HFFc6 (cell line): ENCODE measurements around the gene PDE4D. TPM values are rescaled to one million over a fixed set of nuclear protein-coding genes. Genes with fewer than 3 reads are reported as not detected.
"Not testable (repeated sequence)": the region's sequence is repeated elsewhere in the genome, so short reads cannot be mapped to it uniquely, and the experiment has no call there.

Experiments
- DNase-seq: peaks from one replicate; pipeline ENCODE4 v3.0.0-alpha.2; 2018
- H3K27ac Mint-ChIP-seq: 2 replicates; pipeline ENCODE4 v1.8.0; 2020; ENCODE audit warnings: mild to moderate bottlenecking, mixed read lengths
- H3K27me3 Mint-ChIP-seq: 2 replicates; pipeline ENCODE4 v1.8.0; 2021; ENCODE audit warnings: mild to moderate bottlenecking, moderate library complexity, mixed read lengths; ENCODE audit not compliant: insufficient read depth
- H3K36me3 Mint-ChIP-seq: 2 replicates; pipeline ENCODE4 v1.8.0; 2021; ENCODE audit warnings: low read depth, mixed read lengths
- H3K4me1 Mint-ChIP-seq: 2 replicates; pipeline ENCODE4 v1.8.0; 2020; ENCODE audit warnings: low read depth, mixed read lengths
- H3K4me3 Mint-ChIP-seq: 2 replicates; pipeline ENCODE4 v1.8.0; 2020; ENCODE audit warnings: mild to moderate bottlenecking, moderate library complexity, mixed read lengths
- H3K9me3 Mint-ChIP-seq: 2 replicates; pipeline ENCODE4 v1.8.0; 2020; ENCODE audit warnings: mild to moderate bottlenecking, mixed read lengths
- total RNA-seq, 6 experiments: library from RNA; stranded (reverse); fragmentation: NEBNext Ultra II Directional; extraction: Animal tissue kit (Norgen Biotek cat#: 25700); gene quantifications; 2 replicates in 1 of 6; 3 replicates in 5 of 6; pipeline ENCODE4 v1.2.3, GENCODE V29; 2021
- TF ChIP-seq, protein P1 (sequence below): fragments of 200-600 bp; sonication (generic); IDR thresholded peaks from 2 replicates; pipeline ENCODE4 v1.5.0; 2021; ENCODE audit warnings: antibody characterized with exemption, mild to moderate bottlenecking

Gene PDE4D
- total RNA-seq, 6 experiments from 2014 or later, result 1.8 to 7.3 (median 6.2) TPM

DNA sequence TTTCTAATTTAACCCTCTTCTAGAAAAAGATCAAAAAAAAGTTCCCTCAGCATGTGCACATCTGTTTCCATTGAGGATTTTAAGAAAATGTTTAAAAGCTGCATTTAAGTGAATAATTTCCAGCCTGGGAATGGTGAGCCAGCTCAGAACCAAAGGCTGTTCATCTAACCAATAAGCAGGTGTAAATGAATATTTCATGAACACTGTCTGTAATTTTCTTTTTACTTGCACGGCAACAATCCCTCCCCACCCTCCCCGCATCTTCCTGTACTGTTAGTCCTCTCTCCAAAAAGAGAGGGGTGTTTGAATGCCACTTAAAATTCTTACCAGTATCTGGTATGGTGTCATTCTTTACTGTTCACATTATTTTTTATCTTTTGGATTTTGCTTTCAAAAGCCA, 425.6 kb downstream of the PDE4D start:
- no peak overlapping the region for H3K27ac Mint-ChIP-seq
- DNase-seq, result no peak
- no peaks in the 10 kb centered on the region for H3K4me1 Mint-ChIP-seq
- TF ChIP-seq, protein P1, sequence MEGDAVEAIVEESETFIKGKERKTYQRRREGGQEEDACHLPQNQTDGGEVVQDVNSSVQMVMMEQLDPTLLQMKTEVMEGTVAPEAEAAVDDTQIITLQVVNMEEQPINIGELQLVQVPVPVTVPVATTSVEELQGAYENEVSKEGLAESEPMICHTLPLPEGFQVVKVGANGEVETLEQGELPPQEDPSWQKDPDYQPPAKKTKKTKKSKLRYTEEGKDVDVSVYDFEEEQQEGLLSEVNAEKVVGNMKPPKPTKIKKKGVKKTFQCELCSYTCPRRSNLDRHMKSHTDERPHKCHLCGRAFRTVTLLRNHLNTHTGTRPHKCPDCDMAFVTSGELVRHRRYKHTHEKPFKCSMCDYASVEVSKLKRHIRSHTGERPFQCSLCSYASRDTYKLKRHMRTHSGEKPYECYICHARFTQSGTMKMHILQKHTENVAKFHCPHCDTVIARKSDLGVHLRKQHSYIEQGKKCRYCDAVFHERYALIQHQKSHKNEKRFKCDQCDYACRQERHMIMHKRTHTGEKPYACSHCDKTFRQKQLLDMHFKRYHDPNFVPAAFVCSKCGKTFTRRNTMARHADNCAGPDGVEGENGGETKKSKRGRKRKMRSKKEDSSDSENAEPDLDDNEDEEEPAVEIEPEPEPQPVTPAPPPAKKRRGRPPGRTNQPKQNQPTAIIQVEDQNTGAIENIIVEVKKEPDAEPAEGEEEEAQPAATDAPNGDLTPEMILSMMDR, result no peak
- no peaks in the 10 kb centered on the region for H3K36me3 Mint-ChIP-seq
- peaks cover 5% of the 10 kb centered on the region for H3K27me3 Mint-ChIP-seq
- H3K9me3 Mint-ChIP-seq, result no peaks in the 10 kb centered on the region
- no peak overlapping the region for H3K4me3 Mint-ChIP-seq

DNA sequence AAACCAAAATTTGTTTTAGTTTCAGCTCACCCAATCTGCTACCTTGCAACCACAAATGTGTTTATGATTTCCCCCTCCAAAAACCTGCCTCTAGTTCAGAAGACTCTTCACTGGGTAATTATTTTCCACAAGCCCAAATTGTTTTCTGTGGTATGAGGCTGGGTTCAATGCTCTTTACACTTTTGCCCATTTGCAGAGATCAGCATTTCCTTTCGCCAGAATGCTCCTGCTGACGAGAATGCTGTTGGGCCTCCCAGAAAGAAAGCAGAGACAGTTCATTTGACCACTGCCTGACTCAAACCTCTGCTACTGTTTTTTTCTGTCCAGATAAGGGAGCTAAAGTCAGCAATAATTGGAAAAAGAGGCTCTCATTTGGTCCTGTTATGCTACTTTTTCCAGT, 427.3 kb downstream of the PDE4D start:
- peaks cover 5% of the 10 kb centered on the region for H3K27me3 Mint-ChIP-seq
- TF ChIP-seq, protein P1, result no peak
- H3K36me3 Mint-ChIP-seq, result no peaks in the 10 kb centered on the region
- no peaks in the 10 kb centered on the region for H3K4me1 Mint-ChIP-seq
- no peak overlapping the region for H3K27ac Mint-ChIP-seq
- H3K4me3 Mint-ChIP-seq, result no peak overlapping the region
- H3K9me3 Mint-ChIP-seq, result no peaks in the 10 kb centered on the region
- DNase-seq, result no peak

DNA sequence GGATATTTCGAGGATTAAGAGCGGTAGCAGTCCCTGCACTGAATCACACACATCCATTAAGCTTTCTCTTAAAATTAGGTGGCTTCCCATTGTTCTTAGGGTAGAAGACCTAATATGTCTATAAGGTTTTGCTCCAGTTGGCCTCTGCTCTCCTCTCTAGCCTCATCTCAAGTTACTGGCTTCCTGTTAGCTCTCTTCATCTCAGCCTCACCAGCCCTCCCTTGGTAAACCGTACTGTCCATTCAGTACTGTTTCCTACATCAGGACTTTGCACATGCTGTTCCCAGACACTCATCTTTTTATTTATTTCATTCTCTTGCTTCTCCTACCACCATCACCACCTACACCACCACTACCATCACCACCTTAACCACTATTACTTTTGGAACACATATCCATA, 428.6 kb downstream of the PDE4D start:
- Mint-ChIP-seq H3K27me3 (peaks cover 3% of the 10 kb centered on the region; the same call in 1 of the 2 replicates), H3K4me3 (no peak overlapping the region), H3K27ac (no peak overlapping the region), H3K9me3 (no peaks in the 10 kb centered on the region), H3K4me1 (no peaks in the 10 kb centered on the region), H3K36me3 (no peaks in the 10 kb centered on the region)
- no peak for DNase-seq
- TF ChIP-seq, protein P1, result no peak

GRCh38 chr5:59463618-59464166, 429.8 kb downstream of the PDE4D start:
- H3K27ac Mint-ChIP-seq, H3K4me1 Mint-ChIP-seq, H3K36me3 Mint-ChIP-seq, H3K9me3 Mint-ChIP-seq, H3K27me3 Mint-ChIP-seq, H3K4me3 Mint-ChIP-seq, DNase-seq: not testable (repeated sequence)

DNA sequence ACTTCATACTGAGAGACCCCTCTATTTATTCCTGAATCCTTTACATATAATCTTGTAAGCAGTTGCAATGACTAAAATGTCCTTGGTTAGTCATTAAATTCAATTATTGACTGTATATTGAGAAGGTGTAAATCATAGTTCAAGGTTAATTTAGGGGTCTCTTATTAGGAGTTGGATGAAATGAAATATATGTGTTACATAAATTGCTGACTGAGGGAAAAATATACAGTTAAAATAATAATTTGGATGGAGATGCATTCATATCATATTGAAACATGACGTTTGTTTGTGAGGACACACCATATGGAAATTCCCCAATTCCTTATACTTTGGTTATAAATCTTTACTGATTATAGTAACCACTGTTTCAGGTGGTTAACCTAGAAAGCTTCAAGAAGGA, 430.6 kb downstream of the PDE4D start:
- Mint-ChIP-seq H3K27ac (no peak overlapping the region), H3K9me3 (no peaks in the 10 kb centered on the region), H3K4me1 (no peaks in the 10 kb centered on the region), H3K36me3 (no peaks in the 10 kb centered on the region), H3K4me3 (no peak overlapping the region), H3K27me3 (no peaks in the 10 kb centered on the region)
- TF ChIP-seq, protein P1, result no peak
- DNase-seq, result no peak

DNA sequence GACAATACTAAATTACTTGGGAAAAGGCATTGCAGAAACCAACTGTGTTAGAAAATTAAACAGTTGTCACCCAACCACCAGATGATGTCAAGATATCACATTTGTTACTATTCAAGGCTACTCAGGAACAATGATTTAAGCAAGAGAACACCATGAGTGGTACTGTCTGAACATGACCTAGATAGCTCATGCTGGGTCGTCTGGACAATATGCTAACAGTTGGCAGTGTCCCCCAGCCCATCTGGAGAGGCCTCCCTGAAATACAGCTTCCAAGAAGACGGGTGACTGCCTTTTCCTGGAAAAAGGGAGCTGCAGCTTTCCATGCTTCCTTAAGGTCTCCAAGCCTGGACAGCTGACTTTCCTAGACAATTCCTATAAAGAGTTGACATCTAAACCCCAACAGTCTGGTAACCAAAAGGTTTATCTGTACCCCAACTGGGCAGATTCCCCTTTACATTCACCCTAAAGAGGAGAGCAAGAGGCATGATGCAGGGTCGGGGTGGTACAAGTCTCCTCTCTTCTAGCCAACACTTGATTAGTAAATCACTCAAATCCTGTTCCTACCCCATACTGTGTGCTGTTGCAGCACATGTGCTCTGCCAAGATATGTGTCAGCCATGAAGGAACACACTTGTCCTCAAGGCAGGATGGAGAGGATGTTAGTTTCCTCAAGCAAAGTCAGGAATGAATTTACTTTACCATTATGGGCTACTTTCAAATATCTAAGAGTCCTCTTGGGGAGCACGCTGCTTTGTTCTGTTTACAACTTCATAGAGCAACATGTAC, 433.0 kb downstream of the PDE4D start:
- no peak overlapping the region for H3K4me3 Mint-ChIP-seq
- peaks cover 4% of the 10 kb centered on the region; the same call in 1 of the 2 replicates for H3K9me3 Mint-ChIP-seq
- H3K36me3 Mint-ChIP-seq, result no peaks in the 10 kb centered on the region
- no peaks in the 10 kb centered on the region for H3K4me1 Mint-ChIP-seq
- TF ChIP-seq, protein P1, result no peak
- no peak for DNase-seq
- H3K27me3 Mint-ChIP-seq, result no peaks in the 10 kb centered on the region
- no peak overlapping the region for H3K27ac Mint-ChIP-seq
